Renal cortical epithelial cell (primary cell): ENCODE measurements around the gene SERPINF2. TPM values are rescaled to one million over a fixed set of nuclear protein-coding genes. Genes with fewer than 3 reads are reported as not detected.
A peak's percentile ranks its signal among the peaks of the same experiment; 100 is the strongest.
"Not testable (repeated sequence)": the region's sequence is repeated elsewhere in the genome, so short reads cannot be mapped to it uniquely, and the experiment has no call there.

ENCODE experiments used
- DNase-seq: peaks from one replicate; pipeline ENCODE4 v3.0.0-alpha.2; 2011; ENCODE audit warnings: low read depth
- total RNA-seq: library from RNA; depleted of rRNA; stranded (reverse); fragments of >200 nt; gene quantifications from 2 replicates; pipeline ENCODE4 v1.2.3, GENCODE V29; 2014

Gene SERPINF2
- total RNA-seq, 1 donor from 2014 or later = 9.6 TPM

DNA sequence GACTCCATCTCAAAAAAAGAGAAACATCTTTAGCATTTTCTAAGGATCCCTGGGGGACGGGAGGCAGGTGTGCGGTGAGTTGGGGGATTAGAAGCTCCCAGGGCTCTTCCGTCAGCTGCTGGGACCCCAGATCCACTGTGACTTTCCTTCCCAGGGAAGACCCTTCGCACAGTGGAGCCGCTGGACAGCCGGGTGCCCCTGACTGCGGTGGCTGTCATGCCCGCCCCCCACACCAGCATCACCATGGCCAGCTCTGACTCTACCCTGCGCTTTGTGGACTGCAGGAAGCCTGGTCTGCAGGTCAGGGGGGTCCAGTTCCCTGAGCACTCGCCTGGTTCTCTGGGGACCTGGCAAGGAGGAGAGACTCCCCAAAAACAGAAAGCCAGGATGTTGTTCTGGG, 7.3 kb upstream of the SERPINF2 start:
- DNase-seq = no peak

DNA sequence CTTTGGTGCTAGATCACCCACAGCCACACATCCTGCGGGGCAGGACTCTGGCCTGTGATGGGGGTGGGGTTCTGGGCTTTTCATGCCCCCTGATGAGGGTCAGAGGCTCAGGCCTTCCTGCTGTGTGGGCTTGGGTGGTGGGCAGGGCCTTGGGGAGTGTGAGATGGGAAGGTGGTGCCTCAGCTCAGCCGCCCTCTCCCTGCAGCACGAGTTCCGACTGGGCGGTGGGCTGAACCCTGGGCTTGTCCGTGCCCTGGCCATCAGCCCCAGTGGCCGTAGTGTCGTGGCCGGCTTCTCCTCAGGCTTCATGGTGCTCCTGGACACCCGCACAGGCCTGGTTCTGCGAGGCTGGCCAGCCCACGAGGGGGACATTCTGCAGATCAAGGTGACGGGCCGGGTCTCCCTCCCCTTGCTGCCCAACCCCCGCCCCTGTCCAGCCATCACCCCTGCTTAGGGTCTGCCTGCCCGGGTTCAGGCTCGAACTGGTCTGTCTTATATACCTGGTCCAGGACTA, 6.8 kb upstream of the SERPINF2 start:
- no peak for DNase-seq

DNA sequence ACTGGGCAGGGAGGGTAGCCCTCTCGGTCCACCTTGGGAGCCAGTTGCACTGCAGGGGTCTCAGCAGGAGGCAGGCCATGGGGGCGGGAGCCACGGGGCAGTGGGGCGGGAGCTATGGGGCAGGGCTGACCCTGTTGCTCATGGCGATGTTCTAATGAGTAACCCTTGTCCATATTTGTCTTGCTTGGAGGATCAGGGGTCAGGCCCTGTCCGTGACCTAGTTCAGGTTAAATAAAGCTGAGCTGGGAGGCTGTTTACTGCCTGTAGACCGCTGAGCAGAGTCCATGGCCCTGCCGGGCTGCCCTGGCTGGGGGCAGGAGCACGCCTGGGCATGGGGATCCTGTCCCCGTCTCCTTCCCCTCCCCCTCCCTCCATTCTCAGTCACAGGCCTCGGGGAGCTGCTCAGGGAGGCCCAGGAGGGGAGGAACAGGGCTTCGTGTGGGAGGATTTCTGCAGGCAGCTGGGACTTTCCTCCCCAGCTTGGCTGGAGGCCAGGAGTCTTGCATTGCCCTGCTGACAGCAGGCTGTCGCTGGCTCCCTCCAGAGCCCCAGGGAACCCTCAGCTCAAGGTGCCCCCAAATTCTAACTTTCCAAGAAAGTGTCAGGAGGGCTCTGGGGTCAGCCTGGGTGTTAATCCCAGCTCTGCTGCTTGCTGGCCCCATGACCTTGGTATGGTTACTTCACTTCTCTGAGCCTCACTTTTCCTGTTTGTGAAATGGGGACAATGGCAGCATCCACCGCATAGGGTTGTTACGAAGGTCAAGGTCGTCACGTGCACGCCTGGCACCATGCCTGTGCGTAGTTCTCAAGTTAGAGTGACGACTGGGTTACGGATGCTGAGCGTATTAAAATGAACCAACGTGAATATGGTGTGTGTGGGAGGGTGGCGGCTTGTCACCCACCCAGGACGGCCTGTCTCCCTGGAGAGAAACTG, 6.1 kb upstream of the SERPINF2 start:
- DNase-seq = peak; percentile 88

DNA sequence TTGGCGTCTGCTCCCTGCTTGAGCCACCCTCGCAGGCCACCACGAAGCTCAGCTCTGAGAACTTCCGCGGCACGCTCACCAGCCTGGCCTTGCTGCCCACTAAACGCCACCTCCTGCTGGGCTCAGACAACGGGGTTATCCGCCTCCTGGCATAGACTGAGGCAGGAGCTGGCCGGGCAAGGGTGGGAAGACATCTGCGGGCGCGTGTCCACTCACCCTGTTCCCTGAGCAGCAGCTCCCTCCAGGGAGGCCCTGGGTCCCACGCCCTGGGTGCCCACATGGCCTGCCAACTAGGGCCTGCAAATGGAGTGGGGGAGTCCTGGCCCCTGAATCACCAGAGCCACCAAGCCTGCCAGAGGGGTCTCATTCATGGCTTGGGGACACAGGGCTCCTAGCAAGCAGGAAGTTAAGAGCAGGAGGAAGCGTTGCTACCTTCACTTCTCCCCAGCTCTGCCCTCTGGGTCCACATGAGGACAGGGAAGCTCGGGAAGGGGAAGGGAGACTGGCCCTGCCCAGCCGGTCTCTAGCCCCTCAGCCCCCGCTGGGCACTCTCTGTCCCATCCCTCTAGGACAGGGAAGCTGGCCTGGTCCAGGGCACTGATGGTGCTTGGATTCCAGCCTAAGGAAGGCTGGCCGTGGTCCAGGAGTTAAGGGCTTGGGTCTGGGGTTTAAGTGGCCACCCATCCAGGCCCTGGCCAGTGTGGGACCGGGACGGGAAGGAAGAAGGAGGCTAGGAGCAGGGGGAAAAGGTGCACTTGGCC, 5.0 kb upstream of the SERPINF2 start:
- no peak for DNase-seq

DNA sequence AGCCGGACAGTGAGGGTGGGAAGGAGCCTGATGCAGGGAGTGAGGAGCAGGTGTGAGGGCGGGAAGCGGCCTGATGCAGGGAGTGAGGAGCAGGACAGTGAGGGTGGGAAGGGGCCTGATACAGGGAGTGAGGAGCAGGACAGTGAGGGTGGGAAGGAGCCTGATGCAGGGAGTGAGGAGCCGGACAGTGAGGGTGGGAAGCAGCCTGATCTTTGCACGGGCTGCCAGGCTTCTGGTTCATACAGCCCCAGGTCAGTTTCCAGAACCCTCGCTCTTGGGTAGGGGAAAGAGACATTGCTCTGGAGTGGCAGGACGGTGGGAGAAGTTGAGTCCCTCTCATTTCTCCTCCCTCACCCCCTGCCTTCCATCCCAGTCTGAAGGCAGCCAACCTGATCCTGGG, 772 bp upstream of the SERPINF2 start:
- not testable (repeated sequence) for DNase-seq

DNA sequence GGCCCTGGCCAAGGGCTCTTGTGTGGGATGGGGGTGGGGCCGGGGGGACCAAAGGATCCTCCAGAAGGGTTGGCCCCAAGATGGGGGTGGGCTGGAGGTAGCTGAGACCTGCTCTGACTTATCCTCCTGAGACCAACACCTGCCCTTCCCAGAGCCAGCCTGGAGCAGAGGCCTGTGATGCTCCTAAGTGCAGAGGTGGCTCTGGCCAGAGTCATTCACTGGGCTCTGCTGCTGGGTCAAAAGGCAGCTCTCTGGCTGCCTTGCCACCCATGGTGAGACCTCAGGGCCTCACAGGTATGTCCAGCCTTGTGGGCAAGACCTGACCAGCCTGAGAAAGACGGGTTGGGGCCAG, 393 bp downstream of the SERPINF2 start:
- no peak for DNase-seq

DNA sequence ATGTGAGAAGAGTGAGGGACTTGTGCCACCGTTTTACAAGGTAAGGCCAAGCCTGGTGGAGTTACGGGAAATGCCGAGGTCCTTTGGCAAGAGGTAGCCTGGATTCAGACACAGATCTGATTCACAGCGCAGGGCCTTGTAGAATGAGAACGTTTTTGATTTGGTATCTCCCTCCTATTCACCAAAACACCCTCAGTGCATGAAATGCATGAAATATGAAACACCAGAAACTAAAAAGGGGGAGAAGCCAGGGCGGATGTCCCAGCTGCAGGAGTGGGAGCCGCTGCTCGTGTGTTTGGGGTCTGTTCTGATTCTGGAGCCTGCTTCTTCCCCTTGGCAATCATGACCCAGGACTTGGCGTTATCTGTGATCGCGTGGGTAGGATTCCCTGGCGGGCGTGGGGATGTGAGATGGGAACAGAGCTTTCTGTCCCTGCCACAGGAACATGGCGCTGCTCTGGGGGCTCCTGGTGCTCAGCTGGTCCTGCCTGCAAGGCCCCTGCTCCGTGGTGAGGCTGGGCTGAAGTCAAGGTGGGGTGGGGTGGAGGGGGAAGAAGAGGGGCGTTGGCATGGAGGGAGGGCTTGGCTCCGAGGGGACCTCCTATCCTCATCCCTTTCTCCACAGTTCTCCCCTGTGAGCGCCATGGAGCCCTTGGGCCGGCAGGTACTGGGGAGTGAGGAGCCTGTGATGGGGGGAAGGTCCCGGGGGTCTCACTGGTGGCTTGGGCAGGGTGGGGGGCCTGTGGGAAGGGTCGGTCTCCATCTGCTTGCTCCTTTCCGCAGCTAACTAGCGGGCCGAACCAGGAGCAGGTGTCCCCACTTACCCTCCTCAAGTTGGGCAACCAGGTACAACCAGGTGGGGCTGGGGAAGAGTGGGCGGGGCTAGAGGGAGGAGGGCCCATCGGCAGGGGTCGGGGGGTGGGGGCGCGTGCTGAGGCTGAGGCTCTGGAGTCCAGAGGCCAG, 2.2 kb downstream of the SERPINF2 start:
- no peak for DNase-seq

DNA sequence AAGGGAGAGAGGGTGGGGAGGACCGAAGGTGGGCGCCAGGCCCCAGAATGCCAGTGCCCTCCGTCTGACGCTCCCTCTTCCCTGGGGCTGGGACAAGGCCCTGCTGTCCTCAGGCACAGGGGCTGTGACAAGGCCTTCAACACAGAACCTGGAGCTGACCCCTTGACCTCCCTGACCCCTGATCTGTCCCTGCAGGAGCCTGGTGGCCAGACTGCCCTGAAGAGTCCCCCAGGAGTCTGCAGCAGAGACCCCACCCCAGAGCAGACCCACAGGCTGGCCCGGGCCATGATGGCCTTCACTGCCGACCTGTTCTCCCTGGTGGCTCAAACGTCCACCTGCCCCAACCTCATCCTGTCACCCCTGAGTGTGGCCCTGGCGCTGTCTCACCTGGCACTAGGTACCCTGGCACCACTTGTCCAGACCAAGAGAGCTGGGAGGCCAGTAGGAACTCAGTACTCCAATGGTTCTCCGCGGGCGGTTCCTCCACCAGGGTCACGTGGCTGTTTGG, 2.9 kb downstream of the SERPINF2 start:
- no peak for DNase-seq

DNA sequence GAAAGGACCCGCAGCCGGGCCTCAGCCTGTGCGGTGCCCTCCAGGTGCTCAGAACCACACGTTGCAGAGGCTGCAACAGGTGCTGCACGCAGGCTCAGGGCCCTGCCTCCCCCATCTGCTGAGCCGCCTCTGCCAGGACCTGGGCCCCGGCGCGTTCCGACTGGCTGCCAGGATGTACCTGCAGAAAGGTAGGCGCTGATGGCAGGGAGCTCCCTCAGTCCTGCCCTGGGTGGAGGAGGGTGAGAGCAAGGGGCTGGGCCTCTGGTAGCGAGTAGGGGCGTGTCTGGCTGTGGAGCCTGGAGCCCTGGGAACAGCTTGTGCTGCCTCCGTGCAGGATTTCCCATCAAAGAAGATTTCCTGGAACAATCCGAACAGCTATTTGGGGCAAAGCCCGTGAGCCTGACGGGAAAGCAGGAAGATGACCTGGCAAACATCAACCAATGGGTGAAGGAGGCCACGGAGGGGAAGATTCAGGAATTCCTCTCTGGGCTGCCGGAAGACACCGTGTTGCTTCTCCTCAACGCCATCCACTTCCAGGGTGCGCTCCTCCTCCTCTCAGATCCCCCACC, 4.4 kb downstream of the SERPINF2 start:
- no peak for DNase-seq

DNA sequence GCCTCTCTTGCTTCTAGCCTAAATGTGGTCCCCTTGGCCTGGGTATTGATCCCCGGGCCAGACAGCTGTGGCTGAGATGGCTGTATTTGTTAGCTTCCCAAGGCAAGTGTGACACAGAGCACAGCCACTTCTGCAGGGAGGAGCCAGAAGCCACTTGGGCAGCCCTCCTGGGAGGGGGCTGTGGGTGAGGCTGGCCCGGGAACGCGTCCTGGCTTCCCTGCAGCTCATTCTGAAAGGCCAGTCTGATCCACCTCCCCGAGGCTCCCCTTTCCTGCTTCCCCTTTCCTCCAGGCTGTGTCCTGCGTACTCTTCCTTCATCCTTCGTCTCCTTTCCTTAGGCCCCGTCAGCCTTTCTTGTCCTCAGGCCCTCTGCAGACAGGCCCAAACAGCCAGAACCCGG, 8.0 kb downstream of the SERPINF2 start:
- DNase-seq = no peak

DNA sequence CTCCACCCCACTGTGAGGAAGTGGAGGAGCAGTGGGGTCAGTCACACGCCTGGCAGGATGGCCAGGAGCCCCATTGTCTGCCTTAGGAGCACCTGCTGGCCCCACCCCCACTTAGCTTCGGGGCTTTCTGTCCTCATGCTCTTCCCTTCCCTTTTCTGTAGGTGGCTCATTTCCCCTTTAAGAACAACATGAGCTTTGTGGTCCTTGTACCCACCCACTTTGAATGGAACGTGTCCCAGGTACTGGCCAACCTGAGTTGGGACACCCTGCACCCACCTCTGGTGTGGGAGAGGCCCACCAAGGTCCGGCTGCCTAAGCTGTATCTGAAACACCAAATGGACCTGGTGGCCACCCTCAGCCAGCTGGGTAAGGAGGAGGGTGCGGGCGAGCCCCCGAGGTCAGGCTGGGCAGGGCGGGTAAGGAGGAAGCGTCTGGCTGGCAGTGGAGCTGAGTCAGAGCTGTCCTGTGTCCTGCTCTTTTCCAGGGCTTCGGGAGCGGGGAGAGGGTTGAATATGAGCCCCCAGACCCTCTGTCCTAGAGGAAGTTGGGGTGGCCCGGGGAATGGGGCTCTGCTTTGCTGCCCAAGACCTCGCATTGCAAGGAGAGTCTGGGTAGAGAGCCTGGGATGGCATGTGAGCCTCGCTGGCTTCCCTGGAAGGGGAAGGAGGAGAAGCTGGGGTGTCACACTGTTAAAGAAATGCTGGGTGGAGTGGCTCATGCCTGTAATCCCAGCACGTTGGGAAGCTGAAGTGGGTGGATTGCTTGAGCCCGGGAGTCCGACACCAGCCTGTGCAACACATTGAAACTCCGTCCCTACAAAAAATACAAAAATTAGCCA, 10.0 kb downstream of the SERPINF2 start:
- DNase-seq = no peak

DNA sequence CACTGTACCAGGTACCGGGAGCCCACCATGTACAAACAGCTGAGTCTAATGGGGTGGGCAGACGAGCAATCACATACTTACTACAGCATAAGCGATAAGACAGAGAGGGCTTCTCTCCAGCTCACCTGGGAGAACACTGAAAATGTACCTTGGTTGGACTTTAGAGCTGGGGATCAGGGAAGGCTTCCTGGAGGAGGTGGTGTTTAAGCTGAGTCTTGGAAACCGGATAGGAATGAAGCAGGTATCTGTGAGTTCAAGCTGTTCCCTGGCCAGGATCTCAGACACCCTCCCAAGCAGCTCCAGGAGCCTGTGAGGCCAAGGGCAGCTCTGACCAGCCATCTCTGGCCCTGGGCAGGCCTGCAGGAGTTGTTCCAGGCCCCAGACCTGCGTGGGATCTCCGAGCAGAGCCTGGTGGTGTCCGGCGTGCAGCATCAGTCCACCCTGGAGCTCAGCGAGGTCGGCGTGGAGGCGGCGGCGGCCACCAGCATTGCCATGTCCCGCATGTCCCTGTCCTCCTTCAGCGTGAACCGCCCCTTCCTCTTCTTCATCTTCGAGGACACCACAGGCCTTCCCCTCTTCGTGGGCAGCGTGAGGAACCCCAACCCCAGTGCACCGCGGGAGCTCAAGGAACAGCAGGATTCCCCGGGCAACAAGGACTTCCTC, 11.2 kb downstream of the SERPINF2 start:
- no peak for DNase-seq

DNA sequence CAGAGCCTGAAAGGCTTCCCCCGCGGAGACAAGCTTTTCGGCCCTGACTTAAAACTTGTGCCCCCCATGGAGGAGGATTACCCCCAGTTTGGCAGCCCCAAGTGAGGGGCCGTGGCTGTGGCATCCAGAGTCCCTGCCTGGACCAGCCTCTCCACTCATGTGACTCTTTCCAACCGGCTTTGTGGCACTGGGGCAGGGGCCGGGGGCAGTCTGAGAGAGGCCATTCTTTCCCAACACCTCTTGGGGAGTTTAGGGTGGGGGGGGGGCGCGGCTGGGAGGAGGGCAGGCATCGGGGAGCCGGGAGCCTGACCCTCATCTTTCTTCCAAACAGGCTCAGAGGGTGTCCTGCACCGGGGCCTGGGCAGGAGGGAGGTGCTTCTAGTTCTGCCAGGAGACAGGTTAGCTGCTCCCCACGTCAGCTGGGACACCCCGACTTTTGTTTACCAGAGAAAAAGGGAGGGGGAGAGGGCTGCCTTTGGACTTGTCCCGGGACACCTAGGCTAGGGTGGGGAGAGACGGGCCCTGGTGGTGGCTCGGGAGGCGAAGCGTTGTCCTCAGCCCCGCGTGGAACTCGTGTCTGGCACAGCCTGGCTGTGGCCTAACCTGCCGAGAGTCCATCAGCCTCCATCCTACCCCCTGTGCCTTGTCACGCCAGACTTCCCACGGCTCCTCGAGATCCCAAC, 11.9 kb downstream of the SERPINF2 start:
- no peak for DNase-seq

DNA sequence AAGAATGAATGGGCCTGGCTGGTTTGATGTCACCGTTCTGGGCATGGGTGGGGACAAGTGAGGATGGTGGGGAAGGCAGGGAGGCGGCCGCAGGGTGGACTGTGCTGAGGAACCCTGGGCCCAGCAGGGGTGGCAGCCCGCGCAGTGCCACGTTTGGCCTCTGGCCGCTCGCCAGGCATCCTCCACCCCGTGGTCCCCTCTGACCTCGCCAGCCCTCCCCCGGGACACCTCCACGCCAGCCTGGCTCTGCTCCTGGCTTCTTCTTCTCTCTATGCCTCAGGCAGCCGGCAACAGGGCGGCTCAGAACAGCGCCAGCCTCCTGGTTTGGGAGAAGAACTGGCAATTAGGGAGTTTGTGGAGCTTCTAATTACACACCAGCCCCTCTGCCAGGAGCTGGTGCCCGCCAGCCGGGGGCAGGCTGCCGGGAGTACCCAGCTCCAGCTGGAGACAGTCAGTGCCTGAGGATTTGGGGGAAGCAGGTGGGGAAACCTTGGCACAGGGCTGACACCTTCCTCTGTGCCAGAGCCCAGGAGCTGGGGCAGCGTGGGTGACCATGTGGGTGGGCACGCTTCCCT, 12.7 kb downstream of the SERPINF2 start:
- DNase-seq = no peak

DNA sequence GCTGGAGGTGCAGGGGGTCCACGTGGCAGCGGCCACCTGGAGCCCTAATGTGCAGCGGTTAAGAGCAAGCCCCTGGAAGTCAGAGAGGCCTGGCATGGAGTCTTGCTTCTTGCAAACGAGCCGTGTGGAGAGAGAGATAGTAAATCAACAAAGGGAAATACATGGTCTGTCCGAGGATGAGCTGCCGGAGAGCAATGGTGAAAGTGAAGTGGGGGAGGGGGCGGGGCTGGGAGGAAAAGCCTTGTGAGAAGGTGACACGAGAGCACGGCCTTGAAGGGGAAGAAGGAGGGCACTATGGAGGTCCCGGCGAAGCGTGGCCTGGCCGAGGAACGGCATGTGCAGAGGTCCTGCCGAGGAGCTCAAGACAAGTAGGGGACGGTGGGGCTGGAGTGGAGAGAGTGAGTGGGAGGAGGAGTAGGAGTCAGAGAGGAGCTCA, 13.2 kb downstream of the SERPINF2 start:
- no peak for DNase-seq

DNA sequence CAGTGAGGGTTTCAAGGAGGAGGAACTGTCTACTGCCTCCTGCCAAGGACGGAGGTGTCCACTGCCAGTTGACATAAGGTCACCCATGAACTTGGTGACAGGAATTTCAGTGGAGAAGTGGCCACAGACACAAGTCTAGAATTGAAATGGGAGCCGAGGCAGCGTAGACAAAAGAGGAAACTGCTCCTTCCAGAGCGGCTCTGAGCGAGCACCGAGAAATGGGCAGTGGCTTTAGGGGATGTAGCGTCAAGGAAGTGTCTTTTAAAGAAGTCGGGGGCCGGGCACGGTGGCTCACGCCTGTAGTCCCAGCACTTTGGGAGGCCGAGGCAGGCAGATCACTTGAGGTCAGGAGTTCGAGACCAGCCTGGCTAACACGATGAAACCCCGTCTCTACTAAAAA, 16.1 kb downstream of the SERPINF2 start:
- no peak for DNase-seq

DNA sequence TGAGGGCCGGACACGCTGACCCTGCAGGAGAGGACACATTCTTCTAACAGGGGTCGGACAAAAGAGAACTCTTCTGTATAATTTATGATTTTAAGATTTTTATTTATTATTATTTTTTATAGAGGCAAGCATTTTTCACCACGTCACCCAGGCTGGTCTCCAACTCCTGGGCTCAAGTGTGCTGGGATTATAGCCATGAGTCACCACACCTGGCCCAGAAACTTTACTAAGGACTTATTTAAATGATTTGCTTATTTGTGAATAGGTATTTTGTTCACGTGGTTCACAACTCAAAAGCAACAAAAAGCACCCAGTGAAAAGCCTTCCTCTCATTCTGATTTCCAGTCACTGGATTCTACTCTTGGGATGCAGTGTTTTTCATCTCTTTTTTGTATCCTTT, 16.9 kb downstream of the SERPINF2 start:
- no peak for DNase-seq

DNA sequence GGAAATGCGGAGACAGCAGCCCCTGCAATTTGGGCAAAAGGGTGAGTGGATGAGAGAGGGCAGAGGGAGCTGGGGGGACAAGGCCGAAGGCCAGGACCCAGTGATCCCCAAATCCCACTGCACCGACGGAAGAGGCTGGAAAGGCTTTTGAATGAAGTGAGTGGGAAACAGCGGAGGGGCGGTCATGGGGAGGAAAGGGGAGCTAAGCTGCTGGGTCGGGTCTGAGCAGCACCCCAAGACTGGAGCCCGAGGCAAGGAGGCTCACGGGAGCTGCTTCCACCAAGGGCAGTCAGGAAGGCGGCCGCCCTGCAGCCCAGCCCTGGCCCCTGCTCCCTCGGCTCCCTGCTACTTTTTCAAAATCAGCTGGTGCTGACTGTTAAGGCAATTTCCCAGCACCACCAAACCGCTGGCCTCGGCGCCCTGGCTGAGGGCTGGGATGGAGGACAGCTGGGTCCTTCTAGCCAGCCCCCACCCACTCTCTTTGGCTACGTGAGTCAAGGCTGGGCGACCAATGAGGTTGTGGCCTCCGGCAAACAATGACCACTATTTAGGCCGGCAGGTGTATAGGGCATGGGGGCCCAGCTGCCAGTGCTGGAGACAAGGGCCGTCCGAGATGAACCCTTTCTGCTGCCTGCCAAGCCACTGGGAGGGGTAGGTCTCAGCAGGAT, 19.7 kb downstream of the SERPINF2 start:
- no peak for DNase-seq
